8988T (cell line): ENCODE data around the gene CCDC85B.
"Not testable (repeated sequence)": the region's sequence is repeated elsewhere in the genome, so short reads cannot be mapped to it uniquely, and the experiment has no call there.

Experiments
- DNase-seq: peaks from one replicate; pipeline ENCODE4 v3.0.0; 2011

Gene CCDC85B

GRCh38 chr11:65890324-65891218 lies at the start of gene CCDC85B:
Gene CCDC85B, plus strand, starts transcription at chr11:65890673. Its CDS starts 111 bp downstream, at chr11:65890784.
- DNase-seq, result peak; percentile 88

DNA sequence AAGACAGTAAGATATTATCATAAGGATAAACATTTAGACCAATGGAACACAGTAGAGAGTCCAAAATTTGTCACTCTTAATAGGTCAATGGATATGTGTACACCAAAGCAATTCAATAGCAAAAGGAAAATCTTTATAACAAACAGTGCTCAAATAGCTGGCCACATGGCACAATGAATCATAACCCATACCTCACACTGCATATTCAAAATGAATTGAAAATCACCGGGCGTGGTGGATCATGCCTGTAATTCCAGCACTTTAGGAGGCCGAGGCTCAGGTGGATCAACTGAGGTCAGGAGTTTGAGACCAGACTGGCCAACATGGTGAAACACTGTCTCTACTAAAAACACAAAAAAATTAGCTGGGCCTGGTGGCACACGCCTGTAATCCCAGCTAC lies 48.3 kb upstream of the CCDC85B start:
- no peak for DNase-seq

DNA sequence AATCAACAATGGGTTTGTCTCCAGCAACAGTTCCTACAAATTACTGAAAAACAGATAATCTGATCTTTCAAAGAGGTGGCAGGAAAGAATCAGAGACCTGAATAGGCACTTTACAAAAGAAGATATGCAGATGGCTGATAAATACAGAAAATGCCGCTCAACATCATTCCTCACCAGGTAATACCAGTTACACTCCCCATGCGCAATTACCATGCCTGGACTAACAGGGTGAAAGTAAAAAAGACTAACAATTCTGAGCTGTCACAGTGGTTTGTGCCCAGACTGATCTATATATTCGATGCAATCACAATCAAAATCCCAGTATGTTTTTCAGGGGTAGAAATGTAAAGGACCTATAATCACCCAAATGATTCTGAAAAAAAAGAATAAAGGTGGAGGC lies 46.7 kb upstream of the CCDC85B start:
- DNase-seq, result no peak

GRCh38 chr11:65844231-65844872 lies 46.1 kb upstream of the CCDC85B start:
- no peak for DNase-seq

DNA sequence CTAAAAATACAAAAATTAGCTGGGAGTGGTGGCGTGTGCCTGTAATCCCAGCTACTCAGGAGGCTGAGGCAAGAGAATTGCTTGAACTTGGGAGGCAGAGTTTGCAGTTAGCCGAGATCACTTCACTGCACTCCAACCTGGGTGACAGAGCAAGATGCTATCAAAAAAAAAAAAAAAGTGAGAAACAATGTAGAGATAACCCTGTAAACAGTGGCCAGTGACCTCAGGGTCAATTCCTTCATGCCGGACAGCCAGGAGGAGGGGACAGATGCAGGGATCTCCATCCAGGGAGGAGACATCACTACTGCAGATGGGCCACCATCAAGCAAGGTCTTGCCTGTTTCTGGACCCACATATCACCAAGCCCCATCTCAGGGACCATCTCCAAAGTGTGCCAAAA lies 42.7 kb upstream of the CCDC85B start:
- no peak for DNase-seq

GRCh38 chr11:65848693-65849092 lies 41.8 kb upstream of the CCDC85B start:
- DNase-seq, result not testable (repeated sequence)

GRCh38 chr11:65849366-65849765 lies 41.1 kb upstream of the CCDC85B start:
- no peak for DNase-seq

GRCh38 chr11:65849771-65850216 lies 40.7 kb upstream of the CCDC85B start:
- DNase-seq, result no peak

DNA sequence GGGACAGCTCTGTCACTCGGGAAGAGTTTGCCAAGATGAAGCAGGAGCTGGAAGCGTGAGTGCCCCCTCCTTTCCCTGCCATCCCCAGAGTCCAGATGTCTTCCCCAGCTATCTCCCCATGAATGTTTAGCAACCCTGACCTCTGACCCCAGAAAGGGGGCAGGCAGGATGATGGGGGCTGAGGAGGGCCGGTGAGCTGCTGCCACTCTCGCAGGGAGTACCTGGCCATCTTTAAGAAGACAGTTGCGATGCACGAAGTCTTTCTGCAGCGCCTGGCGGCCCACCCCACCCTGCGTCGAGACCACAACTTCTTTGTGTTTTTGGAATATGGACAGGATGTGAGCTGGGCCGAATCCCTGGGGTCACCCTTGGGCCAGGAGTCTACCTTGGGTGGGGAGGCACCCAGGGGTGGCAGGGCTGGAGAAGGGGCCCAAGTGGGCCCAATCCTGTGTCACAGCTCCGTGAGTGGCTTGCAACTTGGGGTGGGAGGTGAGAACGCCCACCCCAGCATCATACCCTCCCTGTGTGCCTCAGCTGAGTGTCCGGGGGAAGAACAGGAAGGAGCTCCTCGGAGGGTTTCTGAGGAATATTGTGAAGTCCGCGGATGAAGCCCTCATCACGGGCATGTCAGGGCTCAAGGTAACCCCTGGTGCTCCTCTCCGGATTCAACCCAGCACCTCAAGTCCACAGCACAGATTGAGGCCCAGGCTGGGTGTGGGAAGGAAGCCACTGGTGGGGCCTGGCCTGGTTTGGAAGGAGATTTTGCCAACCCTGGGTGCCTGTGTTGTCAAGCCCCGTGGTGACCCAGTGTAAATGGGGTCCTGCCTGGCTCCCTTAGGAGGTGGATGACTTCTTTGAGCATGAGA lies 40.0 kb upstream of the CCDC85B start:
- no peak for DNase-seq

DNA sequence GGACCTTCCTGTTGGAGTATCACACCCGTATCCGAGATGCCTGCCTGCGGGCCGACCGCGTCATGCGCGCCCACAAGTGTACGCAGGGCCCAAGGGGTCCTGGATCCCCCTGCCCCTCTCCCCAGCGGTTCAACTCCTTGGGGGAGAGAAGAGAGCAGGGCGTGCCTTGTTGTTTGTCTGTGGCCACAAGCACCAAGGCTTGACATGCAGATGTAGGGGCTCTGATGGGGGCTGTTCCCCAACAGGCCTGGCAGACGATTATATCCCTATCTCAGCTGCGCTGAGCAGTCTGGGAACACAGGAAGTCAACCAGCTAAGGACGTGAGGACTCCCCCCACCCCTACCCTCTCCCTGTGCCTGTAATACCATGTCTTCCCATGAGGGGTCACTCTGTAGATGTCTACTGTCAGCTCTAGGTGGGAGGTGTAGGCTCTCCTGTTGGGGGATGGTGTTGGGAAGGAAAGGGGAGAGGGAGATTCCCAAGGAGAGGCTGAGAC lies 39.3 kb upstream of the CCDC85B start:
- peak; percentile 58 for DNase-seq

DNA sequence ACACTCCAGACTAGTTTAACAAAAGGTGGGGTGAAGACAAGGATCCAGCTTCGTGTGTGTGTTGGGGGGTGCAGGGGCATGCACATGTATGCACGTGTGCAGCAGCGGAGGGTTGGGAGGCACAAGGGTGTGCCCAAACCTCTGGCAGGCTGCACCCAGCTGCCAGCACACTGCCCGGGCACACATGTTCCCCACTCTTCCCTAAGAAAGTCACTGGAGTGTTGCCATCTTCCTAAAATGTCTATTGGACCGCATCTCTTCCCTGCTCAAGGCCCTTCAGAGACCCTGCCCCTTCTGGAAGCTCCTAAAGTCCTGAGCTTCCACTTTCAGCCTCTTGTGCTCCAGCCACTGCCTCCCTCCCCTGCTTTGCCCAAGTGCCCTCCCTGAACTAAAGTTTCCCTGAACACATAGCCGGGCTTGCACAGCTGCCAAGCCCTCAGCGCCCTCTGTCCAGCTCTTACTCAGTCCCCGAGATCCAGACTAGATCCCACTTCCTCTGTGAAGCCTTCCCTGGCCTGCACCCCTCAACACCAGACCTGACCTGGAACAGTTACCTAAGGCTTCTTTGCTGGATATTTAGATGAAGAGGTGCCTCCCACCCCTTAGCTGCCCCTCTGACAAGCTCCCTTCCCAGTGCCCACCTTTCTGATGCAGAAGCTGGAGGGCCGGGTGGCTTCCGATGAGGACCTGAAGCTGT lies 38.5 kb upstream of the CCDC85B start:
- DNase-seq, result no peak

GRCh38 chr11:65852508-65853245 lies 37.8 kb upstream of the CCDC85B start:
- no peak for DNase-seq

DNA sequence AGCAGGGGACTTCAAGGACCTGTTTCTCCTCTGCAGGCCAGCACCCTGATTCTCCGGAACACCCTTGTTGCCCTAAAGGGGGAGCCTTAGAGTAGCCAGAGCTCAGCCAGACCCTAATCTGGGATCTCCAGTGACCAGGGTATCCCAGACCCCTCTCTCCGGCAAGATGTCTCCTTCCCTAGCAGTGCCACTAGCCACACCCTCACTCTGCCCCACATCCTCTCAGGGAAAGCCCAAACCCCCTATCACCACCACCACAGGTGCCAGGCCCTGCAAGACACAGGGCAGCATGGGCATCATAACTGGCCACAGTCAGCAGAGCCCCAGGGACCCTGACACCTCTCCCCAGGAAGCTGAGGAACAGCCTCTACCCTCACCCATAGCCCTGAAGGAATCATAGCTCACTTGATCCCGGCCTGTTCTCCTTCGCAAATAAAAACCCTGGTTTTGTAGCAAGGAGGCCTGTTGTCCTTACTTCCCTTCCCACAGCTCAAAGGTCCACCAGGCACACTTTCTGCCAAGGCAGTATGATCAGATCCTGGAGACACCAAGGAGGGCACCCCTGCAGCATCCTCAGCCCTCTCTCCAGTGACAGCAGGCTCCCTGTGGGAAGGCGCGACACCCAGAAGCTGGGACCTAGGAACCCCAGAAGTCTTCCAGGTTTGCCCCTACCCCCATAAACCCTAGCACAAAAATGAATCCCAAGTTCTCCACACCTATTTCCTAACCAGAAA lies 37.1 kb upstream of the CCDC85B start:
- DNase-seq, result no peak

- no peak for DNase-seq
These were observed 36.3 kb upstream of the CCDC85B start for GRCh38 chr11:65854161-65854592.

DNA sequence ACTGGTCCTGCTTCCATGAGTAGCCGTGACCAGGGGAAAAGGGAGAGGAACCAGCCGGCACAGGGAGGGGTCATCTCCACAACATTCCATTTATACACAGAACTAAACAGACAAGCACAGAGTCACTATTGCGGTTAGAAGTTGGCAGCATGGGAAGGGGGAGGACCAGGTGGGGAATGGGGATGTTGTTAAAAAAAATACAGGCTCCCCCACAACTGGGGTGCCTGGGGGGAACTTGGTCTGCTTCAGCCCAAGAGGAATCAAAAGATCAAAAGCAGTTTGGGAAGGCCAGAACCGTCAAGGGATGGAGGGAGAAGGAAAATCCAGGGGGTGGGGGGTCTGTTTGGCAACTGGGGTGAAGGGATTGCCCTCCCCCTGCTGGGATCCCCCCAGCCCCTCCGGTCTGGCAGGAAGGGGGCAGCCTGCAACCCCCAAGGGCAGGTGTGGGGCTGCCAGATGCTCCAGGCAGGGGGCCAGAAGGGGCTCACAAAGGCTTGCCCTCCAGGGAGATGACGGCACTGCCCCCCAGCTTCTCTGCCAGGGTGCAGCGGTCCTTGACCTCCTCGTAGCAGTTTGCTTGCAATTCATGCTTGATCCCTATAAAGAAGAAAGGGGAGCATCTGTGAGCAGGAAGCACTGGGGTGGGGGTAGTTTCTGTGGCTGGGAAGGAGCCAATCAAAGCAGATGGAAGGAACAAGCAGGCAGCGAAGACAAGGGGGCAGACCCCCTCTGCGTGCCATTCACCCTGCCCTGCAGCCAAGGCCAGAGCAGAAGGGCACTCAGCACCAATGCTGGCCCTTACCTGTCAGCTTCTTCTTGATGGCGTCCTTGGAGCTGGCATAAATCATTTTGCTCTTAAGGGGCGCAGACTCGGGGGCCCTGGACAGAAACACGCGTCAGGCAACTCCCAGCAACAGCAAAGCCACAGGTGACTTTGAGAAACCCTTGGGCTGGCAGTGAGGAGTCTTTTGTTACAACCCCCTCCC lies 35.3 kb upstream of the CCDC85B start:
- DNase-seq, result no peak

DNA sequence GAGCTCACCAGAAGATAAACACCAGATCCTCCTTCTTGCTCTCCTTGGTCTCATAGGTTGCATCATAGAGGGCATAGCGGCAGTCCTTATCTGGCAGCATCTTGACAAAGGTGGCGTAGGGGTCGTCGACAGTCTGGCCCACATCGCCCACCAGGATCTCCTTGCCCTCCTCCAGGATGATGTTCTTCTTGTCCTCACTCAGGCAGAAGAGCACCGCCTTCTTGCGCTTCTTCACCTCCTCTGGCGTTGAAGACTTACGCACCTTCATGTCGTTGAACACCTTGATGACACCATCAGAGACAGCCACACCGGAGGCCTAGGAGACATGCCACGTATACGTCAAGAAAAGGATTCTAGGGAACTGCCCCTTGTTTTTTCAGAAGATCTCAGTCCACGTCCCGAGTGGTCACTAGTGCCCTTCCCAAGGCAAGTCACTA lies 34.5 kb upstream of the CCDC85B start:
- no peak for DNase-seq

GRCh38 chr11:65856689-65857499 lies 33.6 kb upstream of the CCDC85B start:
- DNase-seq, result peak; percentile 79

DNA sequence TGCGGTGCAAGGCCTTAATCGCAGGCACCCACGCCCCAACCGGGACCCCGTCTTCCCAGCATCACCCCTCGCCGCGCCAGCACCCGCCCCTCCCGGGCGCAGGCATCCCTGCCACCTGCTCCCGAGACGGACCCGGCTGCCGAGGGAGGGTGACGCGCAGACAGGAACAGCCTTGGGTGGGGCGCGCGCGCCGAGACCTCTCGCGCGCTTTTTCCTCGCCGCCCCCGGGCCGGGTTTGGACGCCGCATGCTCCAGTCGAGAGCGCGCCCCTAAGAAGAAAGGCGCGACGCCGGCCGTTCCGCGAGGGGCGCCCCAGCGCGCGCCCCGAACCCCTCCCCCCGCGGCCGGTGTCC lies 33.0 kb upstream of the CCDC85B start:
- DNase-seq, result no peak
